K562 (cell line): ENCODE data around the gene CYSLTR1.

Source experiments
- BRF1 ChIP-seq: IDR thresholded peaks from 3 replicates; pipeline ENCODE4 v1.6.1; 2011; ENCODE audit warnings: borderline replicate concordance, mild to moderate bottlenecking; ENCODE audit not compliant: insufficient read length; ENCODE audit errors: extremely low read depth
- EP300 ChIP-seq: IDR thresholded peaks from 2 replicates; pipeline ENCODE4 v1.6.1; 2012; ENCODE audit warnings: low read length, improper control_type of control experiment
- FOSL1 ChIP-seq: fragments of 200-800 bp; sonication (Bioruptor generic); conservative IDR thresholded peaks from 2 replicates; pipeline ENCODE4 v1.6.1; 2016; ENCODE audit warnings: missing genetic modification characterization, missing compliant biosample characterization
- FOXK1 ChIP-seq: sonication (generic); formaldehyde crosslinking; IDR thresholded peaks from 2 replicates; pipeline ENCODE4 v1.8.0; 2022; ENCODE audit warnings: missing genetic modification reagents, mild to moderate bottlenecking, borderline replicate concordance
- JUN ChIP-seq, 2 experiments: sonication (generic) in 1 of 2; formaldehyde crosslinking in 1 of 2; IDR thresholded peaks; 2 replicates each; pipeline versions ENCODE4 v1.6.1 to v1.8.0; 2012 to 2022; ENCODE audit warnings: borderline replicate concordance in 2 of 2, mild to moderate bottlenecking in 2 of 2, improper control_type of control experiment in 1 of 2, low read depth in 1 of 2, low read length in 1 of 2, missing genetic modification reagents in 1 of 2
- KLF1 ChIP-seq: fragments of 450-650 bp; IDR thresholded peaks from 2 replicates; pipeline ENCODE4 v1.6.1; 2016; ENCODE audit warnings: missing genetic modification characterization, missing compliant biosample characterization
- POLR2A ChIP-seq: fragments of 450-650 bp; conservative IDR thresholded peaks from 2 replicates; pipeline ENCODE4 v1.6.1; 2016
- SMC3 ChIP-seq: conservative IDR thresholded peaks from 2 replicates; pipeline ENCODE4 v1.6.1; 2011; ENCODE audit warnings: low read depth, low read length, improper control_type of control experiment; ENCODE audit not compliant: insufficient read depth
- TAF1 ChIP-seq: IDR thresholded peaks from 2 replicates; pipeline ENCODE4 v1.6.1; 2011; ENCODE audit warnings: mild to moderate bottlenecking, low read length, moderate library complexity; ENCODE audit not compliant: insufficient read depth, control insufficient read depth, severe bottlenecking; ENCODE audit errors: extremely low read depth
- TRIM24 ChIP-seq, 2 experiments: fragments of 450-650 bp; IDR thresholded peaks; 2 replicates each; pipeline ENCODE4 v1.6.1; 2016
- ZNF589 ChIP-seq: fragments of 200-800 bp; sonication (Bioruptor generic); IDR thresholded peaks from 2 replicates; pipeline ENCODE4 v1.6.1; 2016; ENCODE audit warnings: low read depth, missing genetic modification characterization, missing compliant biosample characterization
- TF ChIP-seq, protein P1 (sequence below), 2 experiments: fragments of 450-650 bp; formaldehyde crosslinking in 1 of 2; IDR thresholded peaks; 2 replicates each; pipeline versions ENCODE4 v1.4.0 to v1.6.1; 2014 to 2020; ENCODE audit warnings: mild to moderate bottlenecking in 2 of 2, borderline replicate concordance in 1 of 2, low read depth in 1 of 2
- TF ChIP-seq, protein P2 (sequence below), 3 experiments: IDR thresholded peaks in 2 of 3; conservative IDR thresholded peaks in 1 of 3; 2 replicates each; pipeline ENCODE4 v1.5.1; 2011 to 2012; ENCODE audit warnings: low read length in 3 of 3, mild to moderate bottlenecking in 3 of 3, control low read depth in 2 of 3, improper control_type of control experiment in 1 of 3, inconsistent platforms in 1 of 3, low read depth in 1 of 3, mixed read lengths in 1 of 3, moderate library complexity in 1 of 3; ENCODE audit not compliant: insufficient read depth in 2 of 3

DNA sequence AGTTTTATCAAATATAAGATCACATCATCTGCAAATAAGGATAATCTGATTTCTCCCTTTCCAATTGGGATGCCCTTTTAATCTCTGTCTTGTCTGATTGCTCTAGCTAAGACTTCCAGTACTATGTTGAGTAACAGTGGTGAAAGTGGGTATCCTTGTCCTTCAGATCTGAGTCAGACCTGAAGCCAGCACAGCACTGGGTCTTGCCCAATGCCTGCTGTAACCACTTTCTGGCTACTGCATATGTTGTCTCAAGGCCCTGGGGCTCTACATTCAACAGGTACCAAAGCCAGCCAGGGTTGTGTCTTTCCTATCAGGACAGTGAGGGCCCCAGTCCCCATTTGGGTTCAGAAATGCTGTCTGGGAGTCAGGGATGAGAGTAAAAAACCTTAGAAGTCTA is 90.3 kb downstream of the CYSLTR1 start:
- no peak for TF ChIP-seq POLR2A
- no peak for TF ChIP-seq JUN (IDR thresholded peaks at IDR 0.05; ENCODE audit: borderline replicate concordance, low read depth, low read length)
- TF ChIP-seq JUN (CRISPR knock-in tag; IDR thresholded peaks at IDR 0.05; ENCODE audit: borderline replicate concordance), result no peak
- TF ChIP-seq TRIM24 (IDR thresholded peaks at IDR 0.05), result no peak
- TF ChIP-seq, protein P1, sequence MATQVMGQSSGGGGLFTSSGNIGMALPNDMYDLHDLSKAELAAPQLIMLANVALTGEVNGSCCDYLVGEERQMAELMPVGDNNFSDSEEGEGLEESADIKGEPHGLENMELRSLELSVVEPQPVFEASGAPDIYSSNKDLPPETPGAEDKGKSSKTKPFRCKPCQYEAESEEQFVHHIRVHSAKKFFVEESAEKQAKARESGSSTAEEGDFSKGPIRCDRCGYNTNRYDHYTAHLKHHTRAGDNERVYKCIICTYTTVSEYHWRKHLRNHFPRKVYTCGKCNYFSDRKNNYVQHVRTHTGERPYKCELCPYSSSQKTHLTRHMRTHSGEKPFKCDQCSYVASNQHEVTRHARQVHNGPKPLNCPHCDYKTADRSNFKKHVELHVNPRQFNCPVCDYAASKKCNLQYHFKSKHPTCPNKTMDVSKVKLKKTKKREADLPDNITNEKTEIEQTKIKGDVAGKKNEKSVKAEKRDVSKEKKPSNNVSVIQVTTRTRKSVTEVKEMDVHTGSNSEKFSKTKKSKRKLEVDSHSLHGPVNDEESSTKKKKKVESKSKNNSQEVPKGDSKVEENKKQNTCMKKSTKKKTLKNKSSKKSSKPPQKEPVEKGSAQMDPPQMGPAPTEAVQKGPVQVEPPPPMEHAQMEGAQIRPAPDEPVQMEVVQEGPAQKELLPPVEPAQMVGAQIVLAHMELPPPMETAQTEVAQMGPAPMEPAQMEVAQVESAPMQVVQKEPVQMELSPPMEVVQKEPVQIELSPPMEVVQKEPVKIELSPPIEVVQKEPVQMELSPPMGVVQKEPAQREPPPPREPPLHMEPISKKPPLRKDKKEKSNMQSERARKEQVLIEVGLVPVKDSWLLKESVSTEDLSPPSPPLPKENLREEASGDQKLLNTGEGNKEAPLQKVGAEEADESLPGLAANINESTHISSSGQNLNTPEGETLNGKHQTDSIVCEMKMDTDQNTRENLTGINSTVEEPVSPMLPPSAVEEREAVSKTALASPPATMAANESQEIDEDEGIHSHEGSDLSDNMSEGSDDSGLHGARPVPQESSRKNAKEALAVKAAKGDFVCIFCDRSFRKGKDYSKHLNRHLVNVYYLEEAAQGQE (IDR thresholded peaks at IDR 0.05; ENCODE audit: borderline replicate concordance), result no peak
- TF ChIP-seq, protein P1 (CRISPR knock-in tag; IDR thresholded peaks at IDR 0.05; ENCODE audit: low read depth), result no peak
- TF ChIP-seq KLF1 (tag), result no peak
- TF ChIP-seq BRF1, result no peak
- TF ChIP-seq FOXK1 (CRISPR knock-in tag), result no peak
- TF ChIP-seq TAF1, result no peak
- no peak for TF ChIP-seq SMC3
- no peak for TF ChIP-seq ZNF589
- TF ChIP-seq, protein P2, sequence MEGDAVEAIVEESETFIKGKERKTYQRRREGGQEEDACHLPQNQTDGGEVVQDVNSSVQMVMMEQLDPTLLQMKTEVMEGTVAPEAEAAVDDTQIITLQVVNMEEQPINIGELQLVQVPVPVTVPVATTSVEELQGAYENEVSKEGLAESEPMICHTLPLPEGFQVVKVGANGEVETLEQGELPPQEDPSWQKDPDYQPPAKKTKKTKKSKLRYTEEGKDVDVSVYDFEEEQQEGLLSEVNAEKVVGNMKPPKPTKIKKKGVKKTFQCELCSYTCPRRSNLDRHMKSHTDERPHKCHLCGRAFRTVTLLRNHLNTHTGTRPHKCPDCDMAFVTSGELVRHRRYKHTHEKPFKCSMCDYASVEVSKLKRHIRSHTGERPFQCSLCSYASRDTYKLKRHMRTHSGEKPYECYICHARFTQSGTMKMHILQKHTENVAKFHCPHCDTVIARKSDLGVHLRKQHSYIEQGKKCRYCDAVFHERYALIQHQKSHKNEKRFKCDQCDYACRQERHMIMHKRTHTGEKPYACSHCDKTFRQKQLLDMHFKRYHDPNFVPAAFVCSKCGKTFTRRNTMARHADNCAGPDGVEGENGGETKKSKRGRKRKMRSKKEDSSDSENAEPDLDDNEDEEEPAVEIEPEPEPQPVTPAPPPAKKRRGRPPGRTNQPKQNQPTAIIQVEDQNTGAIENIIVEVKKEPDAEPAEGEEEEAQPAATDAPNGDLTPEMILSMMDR (IDR thresholded peaks at IDR 0.05 in 2 of 3, conservative IDR thresholded peaks at IDR 0.05 in 1 of 3; ENCODE audit: insufficient read depth in 2 of 3, low read depth in 1 of 3, low read length in 3 of 3), result no peak
- TF ChIP-seq EP300, result no peak
- TF ChIP-seq FOSL1 (tag), result no peak
